OCI-LY3 (cell line): ENCODE results near the gene MASP1.

ENCODE experiments used
- H2AFZ ChIP-seq: fragments of 200-600, 300-600 bp; shearing (Covaris generic); 2 replicates; pipeline ENCODE4 v1.6.0; 2014; ENCODE audit warnings: antibody characterized with exemption, low read depth, low read length
- H3K27ac ChIP-seq: fragments of 200-600, 300-600 bp; sonication (generic); 2 replicates; pipeline ENCODE4 v1.5.1; 2014; ENCODE audit warnings: mild to moderate bottlenecking, low read length, moderate library complexity, mixed read lengths
- H3K27me3 ChIP-seq: fragments of 200-600, 300-600 bp; sonication (generic); 2 replicates; pipeline ENCODE4 v1.6.1; 2014; ENCODE audit warnings: low read depth, low read length, mixed read lengths
- H3K36me3 ChIP-seq: fragments of 200-600, 300-600 bp; sonication (generic); replicated peaks from 2 replicates; pipeline ENCODE3; 2014; ENCODE audit warnings: low read depth, low read length, mixed read lengths
- H3K4me1 ChIP-seq: fragments of 300-600, 200-600 bp; sonication (generic); 2 replicates; pipeline ENCODE4 v1.6.1; 2014; ENCODE audit warnings: low read length, mixed read lengths
- H3K4me2 ChIP-seq: fragments of 200-600, 300-600 bp; sonication (generic); 2 replicates; pipeline ENCODE4 v1.6.1; 2014; ENCODE audit warnings: low read length, mixed read lengths
- H3K4me3 ChIP-seq: fragments of 300-600, 200-600 bp; sonication (generic); 2 replicates; pipeline ENCODE4 v1.5.1; 2014; ENCODE audit warnings: antibody characterized with exemption, mild to moderate bottlenecking, low read length, moderate library complexity
- H3K79me2 ChIP-seq: fragments of 300-600, 200-600 bp; shearing (Covaris generic); 2 replicates; pipeline ENCODE4 v1.6.1; 2014; ENCODE audit warnings: mild to moderate bottlenecking, low read length, mixed read lengths
- H3K9ac ChIP-seq: fragments of 300-600, 200-600 bp; shearing (Covaris generic); 2 replicates; pipeline ENCODE4 v1.6.0; 2014; ENCODE audit warnings: mild to moderate bottlenecking, low read length, moderate library complexity
- H3K9me3 ChIP-seq: fragments of 200-600, 300-600 bp; shearing (Covaris generic); 2 replicates; pipeline ENCODE4 v1.6.1; 2014; ENCODE audit warnings: low read length, mixed read lengths; ENCODE audit not compliant: insufficient read depth
- H4K20me1 ChIP-seq: fragments of 200-600, 300-600 bp; sonication (generic); 2 replicates; pipeline ENCODE4 v1.6.1; 2016; ENCODE audit warnings: low read length, mixed read lengths; ENCODE audit not compliant: insufficient read depth
- CTCF ChIP-seq: fragments of 200-600, 300-600 bp; sonication (generic); IDR thresholded peaks from 2 replicates; pipeline ENCODE4 v1.5.1; 2014; ENCODE audit warnings: antibody characterized with exemption, low read length, low read depth
- EZH2phosphoT487 ChIP-seq: fragments of 200-600 bp; shearing (Covaris generic); IDR thresholded peaks from 2 replicates; pipeline ENCODE4 v1.6.1; 2018; ENCODE audit warnings: antibody characterized with exemption, mixed run types, low read depth

MASP1 gene

GRCh38 chr3:187255314-187255713, 36.2 kb downstream of the MASP1 start:
- no peak overlapping the region for H3K27ac ChIP-seq
- H3K9me3 ChIP-seq, result no peaks in the 10 kb centered on the region
- H3K27me3 ChIP-seq, result no peaks in the 10 kb centered on the region
- no peaks in the 10 kb centered on the region for H4K20me1 ChIP-seq
- H3K9ac ChIP-seq, result no peak overlapping the region
- TF ChIP-seq EZH2phosphoT487 (no peak), CTCF (no peak)
- H3K79me2 ChIP-seq, result no peaks in the 10 kb centered on the region
- 0 out of 2 replicates have a peak overlapping the region, but pooled peaks have one; percentile 2 for H3K4me2 ChIP-seq
- no peak overlapping the region for H3K4me3 ChIP-seq
- H2AFZ ChIP-seq, result peak overlapping the region; percentile 71
- no peaks in the 10 kb centered on the region for H3K36me3 ChIP-seq
- peaks cover 15% of the 10 kb centered on the region for H3K4me1 ChIP-seq

- TF ChIP-seq EZH2phosphoT487, result no peak
- TF ChIP-seq CTCF, result no peak
- Histone ChIP-seq H3K9me3 (no peaks in the 10 kb centered on the region), H3K27ac (no peak overlapping the region), H3K4me3 (no peak overlapping the region), H3K36me3 (no peaks in the 10 kb centered on the region), H3K79me2 (no peaks in the 10 kb centered on the region), H3K4me2 (no peak overlapping the region), H2AFZ (no peak overlapping the region), H3K9ac (no peak overlapping the region), H4K20me1 (no peaks in the 10 kb centered on the region), H3K4me1 (peaks cover 31% of the 10 kb centered on the region), H3K27me3 (peaks cover 21% of the 10 kb centered on the region)
Observed at GRCh38 chr3:187252311-187252710, 39.2 kb downstream of the MASP1 start.

- Histone ChIP-seq H3K36me3 (no peaks in the 10 kb centered on the region), H3K27me3 (peaks cover 21% of the 10 kb centered on the region), H4K20me1 (no peaks in the 10 kb centered on the region), H3K4me1 (peaks cover 38% of the 10 kb centered on the region), H3K9me3 (no peaks in the 10 kb centered on the region), H3K9ac (no peak overlapping the region), H2AFZ (no peak overlapping the region), H3K4me3 (no peak overlapping the region), H3K4me2 (no peak overlapping the region), H3K79me2 (no peaks in the 10 kb centered on the region), H3K27ac (no peak overlapping the region)
- TF ChIP-seq EZH2phosphoT487 (no peak), CTCF (no peak)
Observed at GRCh38 chr3:187251599-187251998, 39.9 kb downstream of the MASP1 start.

- peak overlapping the region; percentile 71 for H3K4me2 ChIP-seq
- no peaks in the 10 kb centered on the region for H3K79me2 ChIP-seq
- H3K27ac ChIP-seq, result no peak overlapping the region
- no peak overlapping the region; the same call in 1 of the 2 replicates for H3K9ac ChIP-seq
- no peaks in the 10 kb centered on the region for H3K36me3 ChIP-seq
- no peak for TF ChIP-seq CTCF
- TF ChIP-seq EZH2phosphoT487, result no peak
- H3K9me3 ChIP-seq, result no peaks in the 10 kb centered on the region
- H2AFZ ChIP-seq, result no peak overlapping the region
- peaks cover 34% of the 10 kb centered on the region for H3K27me3 ChIP-seq
- peaks cover 45% of the 10 kb centered on the region for H3K4me1 ChIP-seq
- H3K4me3 ChIP-seq, result peak overlapping the region; percentile 67
- H4K20me1 ChIP-seq, result no peaks in the 10 kb centered on the region
Observed at GRCh38 chr3:187247398-187247797, 44.1 kb downstream of the MASP1 start.
